Muscle layer of duodenum (tissue), 2 donors: ENCODE measurements around the gene PACC1.

Experiments
- H3K27ac ChIP-seq: one replicate; pipeline ENCODE4 v1.7.0; 2013; ENCODE audit warnings: mild to moderate bottlenecking, low read length
- H3K27me3 ChIP-seq: one replicate; pipeline ENCODE4 v1.7.0; 2013; ENCODE audit warnings: low read depth, mild to moderate bottlenecking, control low read depth, low read length
- H3K36me3 ChIP-seq, 2 donors: one replicate each; pipeline ENCODE4 v1.7.0; 2013; ENCODE audit warnings: low read length in 2 of 2, control low read depth in 1 of 2, mild to moderate bottlenecking in 1 of 2; ENCODE audit not compliant: insufficient read depth in 2 of 2, control insufficient read depth in 1 of 2
- H3K4me1 ChIP-seq, 2 donors: one replicate each; pipeline ENCODE4 v1.7.0; 2013; ENCODE audit warnings: low read length in 2 of 2, mild to moderate bottlenecking in 2 of 2, control low read depth in 1 of 2, moderate library complexity in 1 of 2; ENCODE audit not compliant: insufficient read depth in 2 of 2, control insufficient read depth in 1 of 2
- H3K4me3 ChIP-seq, 2 donors: one replicate each; pipeline ENCODE4 v1.7.0; 2013; ENCODE audit warnings: low read length in 2 of 2, low read depth in 1 of 2, mild to moderate bottlenecking in 1 of 2
- H3K9me3 ChIP-seq, 2 donors: one replicate each; pipeline ENCODE4 v1.7.0; 2013; ENCODE audit warnings: low read length in 2 of 2, control low read depth in 1 of 2, mild to moderate bottlenecking in 1 of 2; ENCODE audit not compliant: control insufficient read depth in 1 of 2
- donor health status: healthy.

Gene PACC1

DNA sequence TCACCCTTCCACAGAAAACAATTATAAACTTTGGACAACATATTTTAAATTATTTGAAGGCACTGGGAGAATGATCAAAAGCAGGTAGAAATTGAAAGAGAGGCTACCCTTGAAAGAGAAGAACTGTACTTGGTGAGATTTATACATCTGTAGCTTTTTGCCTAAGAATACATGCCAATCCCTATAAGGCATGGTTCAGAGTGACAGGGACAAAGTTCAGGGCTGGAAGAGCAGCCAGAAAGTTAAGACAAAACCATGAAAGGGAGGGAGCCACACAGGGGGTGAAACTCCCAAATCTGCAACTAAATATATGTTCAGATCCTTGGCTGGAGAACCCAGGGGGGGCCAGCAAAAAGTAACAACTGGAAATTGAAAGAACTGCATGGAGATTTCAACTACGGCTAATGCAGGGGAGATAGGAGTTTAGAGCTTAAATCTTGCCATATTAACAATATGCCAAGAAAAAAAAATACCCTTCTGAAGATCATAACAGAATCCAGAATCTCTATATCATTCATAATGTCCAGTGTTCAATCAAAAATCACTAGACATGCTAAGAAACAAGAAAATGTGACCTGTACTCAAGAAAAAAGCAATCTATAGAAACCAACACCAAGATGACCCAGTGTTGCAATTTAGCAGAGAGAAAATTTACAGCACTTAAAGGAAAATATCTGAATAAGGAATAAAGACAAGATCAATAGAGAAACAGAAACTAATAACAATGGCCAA is 25.5 kb downstream of the PACC1 start:
- H3K4me3 ChIP-seq = no peak overlapping the region
- H3K36me3 ChIP-seq = peaks cover 10 to 26% of the 10 kb centered on the region in 2 donors
- H3K27ac ChIP-seq = no peak overlapping the region
- H3K9me3 ChIP-seq = no peaks in the 10 kb centered on the region
- H3K4me1 ChIP-seq = no peaks in the 10 kb centered on the region
- H3K27me3 ChIP-seq = no peaks in the 10 kb centered on the region

DNA sequence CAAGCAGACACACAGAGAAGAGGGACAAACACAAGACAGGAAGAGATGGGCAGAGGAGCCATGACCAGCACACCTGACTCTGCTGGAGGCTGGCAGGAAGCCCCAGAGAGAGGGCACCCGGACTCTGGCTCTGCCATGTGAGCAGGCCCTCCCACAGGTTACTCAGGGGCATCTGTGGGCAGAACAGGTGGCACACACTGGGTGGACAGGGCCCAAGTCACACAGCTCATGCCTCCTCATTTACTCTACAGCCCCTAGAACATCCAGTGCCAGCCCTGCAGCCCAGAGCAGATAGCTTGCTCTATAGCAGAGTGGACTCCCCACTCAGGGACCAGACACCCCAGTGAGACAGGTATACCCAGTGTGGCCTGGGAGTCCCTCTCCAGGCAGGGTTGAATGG is 28.7 kb downstream of the PACC1 start:
- Histone ChIP-seq H3K4me3 (no peak overlapping the region), H3K4me1 (no peaks in the 10 kb centered on the region), H3K27ac (no peak overlapping the region), H3K9me3 (no peaks in the 10 kb centered on the region), H3K27me3 (no peaks in the 10 kb centered on the region), H3K36me3 (peaks cover 10 to 37% of the 10 kb centered on the region in 2 donors)

DNA sequence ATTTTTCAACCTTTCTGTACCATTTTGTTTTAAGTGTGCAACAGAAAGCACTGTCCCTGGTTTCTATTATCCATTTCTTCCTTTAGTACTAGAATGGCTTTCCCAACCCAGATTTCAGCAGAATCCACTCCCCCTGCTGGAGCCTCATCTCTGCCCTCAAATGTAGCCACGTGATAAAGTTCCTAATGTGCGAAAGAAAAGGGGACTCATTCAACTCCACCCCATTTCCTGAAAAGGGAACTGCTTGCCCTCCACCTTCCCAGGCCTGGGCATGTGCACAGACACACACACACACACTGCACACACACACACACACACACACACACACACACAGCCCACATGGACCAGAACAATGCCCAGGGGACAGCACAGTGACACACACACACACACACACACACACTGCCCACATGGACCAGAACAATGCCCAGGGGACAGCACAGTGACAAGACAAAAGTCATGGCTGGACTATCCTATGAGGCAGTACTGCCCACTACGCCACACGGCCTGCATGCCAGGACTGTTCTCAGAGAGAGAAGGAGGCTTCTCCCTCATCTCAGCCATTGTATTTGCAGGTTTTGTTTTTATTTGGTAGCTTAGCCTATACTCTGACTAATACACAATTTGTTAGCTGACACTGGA is 33.2 kb downstream of the PACC1 start:
- Histone ChIP-seq H3K9me3 (no peaks in the 10 kb centered on the region), H3K27ac (no peak overlapping the region), H3K4me3 (no peak overlapping the region), H3K27me3 (no peaks in the 10 kb centered on the region), H3K4me1 (no peaks in the 10 kb centered on the region), H3K36me3 (peaks cover 24 to 45% of the 10 kb centered on the region in 2 donors)

DNA sequence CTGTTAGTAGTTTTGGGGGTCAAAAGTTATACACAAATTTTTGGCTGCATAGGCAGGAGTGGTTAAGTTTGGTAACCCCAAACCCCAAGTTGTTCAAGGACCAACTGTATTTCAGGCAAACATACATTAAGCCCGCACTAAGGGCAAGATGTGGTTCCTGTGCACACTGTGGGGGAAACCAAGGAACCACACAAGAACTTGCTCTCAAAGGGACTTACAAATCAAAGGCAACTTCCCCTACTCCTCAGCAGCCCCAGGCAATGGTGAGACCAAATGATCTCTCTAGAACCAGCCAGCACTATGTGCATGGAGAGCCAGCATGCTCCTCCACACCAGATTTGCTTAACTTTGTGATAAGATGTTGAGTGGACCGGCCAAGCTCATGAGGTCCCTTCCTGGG is 35.3 kb downstream of the PACC1 start:
- Histone ChIP-seq H3K4me1 (no peaks in the 10 kb centered on the region), H3K27me3 (no peaks in the 10 kb centered on the region), H3K9me3 (no peaks in the 10 kb centered on the region), H3K27ac (no peak overlapping the region), H3K4me3 (no peak overlapping the region), H3K36me3 (peaks cover 16 to 26% of the 10 kb centered on the region in 2 donors)

DNA sequence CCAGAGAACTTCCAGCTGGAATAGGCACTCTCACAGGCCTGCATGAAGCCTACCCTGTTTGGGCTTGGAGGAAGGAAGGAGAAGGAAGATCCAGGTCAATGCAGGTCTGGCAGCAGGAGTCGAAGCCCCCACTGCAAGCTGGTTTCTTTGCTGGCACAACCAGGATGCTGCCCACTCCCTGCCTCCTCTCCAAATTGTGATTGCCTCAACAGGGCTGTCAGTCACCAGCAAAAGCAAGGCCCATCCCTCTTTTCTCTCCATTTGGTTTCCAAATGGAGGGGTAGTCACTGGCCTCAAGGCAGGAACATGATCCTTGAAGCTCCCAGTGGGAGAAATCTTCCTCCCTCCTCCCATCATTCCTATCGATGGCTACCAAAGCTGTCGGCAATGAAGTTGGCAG is 37.0 kb downstream of the PACC1 start:
- H3K4me1 ChIP-seq = no peaks in the 10 kb centered on the region
- H3K4me3 ChIP-seq = no peak overlapping the region
- no peak overlapping the region for H3K27ac ChIP-seq
- H3K36me3 ChIP-seq = peaks cover 14 to 18% of the 10 kb centered on the region in 2 donors
- H3K9me3 ChIP-seq = peaks cover 0 to 3% of the 10 kb centered on the region in 2 donors
- H3K27me3 ChIP-seq = no peaks in the 10 kb centered on the region

DNA sequence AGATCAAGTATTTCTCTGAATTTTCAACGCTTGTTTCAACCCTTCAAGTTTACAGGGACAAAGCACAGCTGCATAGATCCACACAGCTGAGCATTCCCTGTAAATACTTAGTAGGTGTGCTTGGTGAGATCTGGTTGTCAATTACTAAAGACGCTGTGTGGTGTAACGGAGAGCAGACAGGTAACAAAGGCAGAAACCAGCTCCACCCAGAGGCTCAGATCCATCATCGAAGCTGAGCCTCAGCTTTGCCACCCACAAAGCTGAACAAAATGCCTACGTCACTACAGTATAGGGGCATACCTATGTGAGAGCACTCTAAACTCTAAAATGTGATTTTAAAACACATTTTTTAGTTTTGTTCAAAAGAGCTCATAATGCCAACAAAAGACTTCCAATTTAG is 38.7 kb downstream of the PACC1 start:
- Histone ChIP-seq H3K27ac (no peak overlapping the region), H3K27me3 (no peaks in the 10 kb centered on the region), H3K36me3 (peaks cover 14 to 15% of the 10 kb centered on the region in 2 donors), H3K4me3 (no peak overlapping the region), H3K9me3 (peaks cover 0 to 3% of the 10 kb centered on the region in 2 donors), H3K4me1 (no peaks in the 10 kb centered on the region)

DNA sequence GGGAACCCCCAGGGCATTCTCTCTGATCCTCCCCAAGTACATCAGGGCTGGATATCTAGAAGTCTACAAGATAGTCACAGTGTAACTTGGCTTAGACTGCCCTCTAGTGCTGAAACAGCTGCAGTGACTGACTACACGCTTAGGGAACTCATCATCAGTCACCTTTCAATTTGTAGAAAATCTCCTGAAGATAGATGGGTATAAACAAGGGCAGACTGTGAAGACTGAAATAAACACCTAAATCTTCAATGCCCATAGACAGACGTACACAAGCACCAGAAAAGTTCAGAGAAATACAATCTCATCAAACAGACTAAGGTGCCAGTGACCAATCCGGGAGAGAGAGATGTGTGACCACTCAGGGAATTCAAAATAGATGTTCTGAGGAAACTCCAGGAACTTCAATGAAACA is 46.6 kb downstream of the PACC1 start:
- Histone ChIP-seq H3K4me1 (no peaks in the 10 kb centered on the region), H3K36me3 (no peaks in the 10 kb centered on the region), H3K27me3 (no peaks in the 10 kb centered on the region), H3K4me3 (no peak overlapping the region), H3K9me3 (peaks cover 0 to 3% of the 10 kb centered on the region in 2 donors), H3K27ac (no peak overlapping the region)

DNA sequence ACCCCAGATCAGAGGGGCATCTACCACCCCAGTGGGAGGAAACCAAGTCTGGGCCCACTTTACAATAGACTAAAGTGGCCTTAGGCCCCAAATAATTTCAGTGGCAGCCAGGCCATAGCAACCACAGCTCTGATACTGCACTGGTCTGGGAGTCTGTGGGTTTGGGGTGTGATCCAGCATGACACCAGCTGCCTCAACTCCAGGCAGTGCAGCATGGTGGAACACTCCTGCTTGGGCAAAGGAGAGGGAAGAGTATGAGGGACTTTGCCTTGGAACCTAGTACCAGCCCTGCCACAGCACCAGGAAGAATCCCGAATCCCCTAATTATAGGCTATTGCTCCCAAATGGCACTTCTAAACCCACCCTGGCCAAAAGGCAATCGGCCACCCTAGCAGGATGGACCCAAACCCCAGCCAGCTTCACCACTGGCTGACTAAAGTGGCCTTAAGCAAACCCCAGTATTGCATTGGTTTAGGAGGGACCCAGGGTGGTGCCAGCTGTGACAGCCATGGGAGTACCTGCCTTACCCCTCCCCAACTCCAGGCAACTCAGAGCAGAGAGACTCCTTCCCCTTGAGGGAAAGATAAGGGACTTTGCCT is 47.1 kb downstream of the PACC1 start:
- Histone ChIP-seq H3K36me3 (peaks cover 0 to 3% of the 10 kb centered on the region in 2 donors), H3K4me3 (no peak overlapping the region), H3K27ac (no peak overlapping the region), H3K4me1 (no peaks in the 10 kb centered on the region), H3K27me3 (no peaks in the 10 kb centered on the region), H3K9me3 (no peaks in the 10 kb centered on the region)

DNA sequence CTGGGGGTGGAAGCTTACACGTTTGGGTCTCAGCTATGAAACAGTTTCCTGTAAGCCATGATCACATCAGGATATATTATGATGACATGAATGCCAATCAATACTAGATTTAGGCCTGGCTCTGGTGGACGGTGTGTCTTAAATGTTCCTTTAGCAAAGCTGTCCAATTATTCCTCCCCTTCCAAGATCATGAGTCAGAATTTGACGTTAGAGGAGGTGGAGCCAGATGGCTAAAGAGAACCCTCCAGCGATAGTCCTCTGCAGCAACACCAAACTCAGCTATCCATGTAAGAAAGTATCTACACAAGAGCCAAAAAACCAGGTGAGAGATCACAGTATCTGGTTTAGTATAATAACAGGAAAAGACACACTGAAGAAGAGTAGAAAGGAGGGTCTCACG is 47.8 kb downstream of the PACC1 start:
- Histone ChIP-seq H3K36me3 (peaks cover 0 to 9% of the 10 kb centered on the region in 2 donors), H3K9me3 (no peaks in the 10 kb centered on the region), H3K27me3 (no peaks in the 10 kb centered on the region), H3K27ac (no peak overlapping the region), H3K4me3 (no peak overlapping the region), H3K4me1 (no peaks in the 10 kb centered on the region)

DNA sequence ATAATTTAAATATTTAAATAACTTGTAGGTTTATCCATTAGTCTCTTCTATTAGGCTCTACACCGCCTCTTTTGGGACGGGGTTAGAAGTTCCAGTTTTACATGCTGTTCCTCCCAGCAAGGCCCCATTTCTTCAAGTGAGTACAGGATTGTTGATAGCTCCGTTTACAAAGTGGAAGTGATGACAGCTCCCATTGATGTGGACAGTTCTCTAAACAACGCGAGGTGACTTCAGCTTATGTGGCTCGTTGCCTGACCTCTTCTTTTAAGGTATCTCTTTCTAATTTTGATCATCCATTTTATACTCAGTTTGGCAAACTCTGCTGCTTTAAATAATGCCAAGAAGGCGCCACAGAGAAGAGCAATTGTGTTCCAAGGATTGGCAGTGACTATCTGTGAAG is 49.7 kb downstream of the PACC1 start:
- no peak overlapping the region for H3K27ac ChIP-seq
- peaks cover 10 to 22% of the 10 kb centered on the region in 2 donors for H3K36me3 ChIP-seq
- H3K27me3 ChIP-seq = no peaks in the 10 kb centered on the region

DNA sequence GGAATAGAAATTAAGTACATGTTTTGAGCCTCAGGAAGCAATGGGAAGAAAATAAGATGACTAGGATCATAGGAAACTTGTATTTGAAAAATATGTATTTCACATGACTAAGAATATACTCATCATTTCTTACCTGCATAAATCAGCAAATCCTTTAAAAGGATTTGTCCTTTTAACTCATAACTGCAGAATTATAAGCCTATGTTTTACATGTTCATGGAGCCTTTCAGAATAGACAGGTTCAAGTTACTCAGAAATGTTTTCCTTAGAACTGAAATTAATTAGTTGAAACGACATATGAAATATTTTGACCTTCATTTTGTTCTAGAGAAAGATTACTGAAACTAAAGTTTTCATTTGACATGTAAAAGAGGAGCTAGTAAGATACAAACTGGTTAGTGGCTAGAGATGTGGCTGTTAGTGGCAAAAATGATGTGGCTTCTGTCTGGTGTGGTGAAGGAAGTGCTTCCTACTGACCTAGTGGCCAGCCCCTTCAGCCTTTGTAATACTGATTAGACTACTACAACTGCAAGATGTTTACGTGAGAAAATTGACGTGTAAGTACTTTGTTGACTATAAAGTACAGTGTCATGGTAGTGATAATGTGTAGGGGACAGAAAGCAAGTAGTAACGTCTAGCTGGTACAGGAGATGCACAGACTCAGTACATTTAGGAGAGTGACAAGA is 54.7 kb downstream of the PACC1 start:
- Histone ChIP-seq H3K27ac (no peak overlapping the region), H3K9me3 (no peaks in the 10 kb centered on the region), H3K4me3 (no peak overlapping the region), H3K36me3 (peaks cover 35 to 44% of the 10 kb centered on the region in 2 donors), H3K4me1 (no peaks in the 10 kb centered on the region), H3K27me3 (no peaks in the 10 kb centered on the region)

More for the DNA sequence above, 49.7 kb downstream of the PACC1 start:
- no peaks in the 10 kb centered on the region for H3K4me1 ChIP-seq
- H3K4me3 ChIP-seq = no peak overlapping the region
- H3K9me3 ChIP-seq = no peaks in the 10 kb centered on the region
